GF-D8 (cell line): Measurements from ENCODE around the gene ETS2.

Experiments used
- DNase-seq: peaks from one replicate; lab custom pipeline; 2025; lab: John Stamatoyannopoulos, UW

ETS2 gene

GRCh38 chr21:38802050-38803026, 3.4 kb upstream of the ETS2 start:
- DNase-seq = no peak

DNA sequence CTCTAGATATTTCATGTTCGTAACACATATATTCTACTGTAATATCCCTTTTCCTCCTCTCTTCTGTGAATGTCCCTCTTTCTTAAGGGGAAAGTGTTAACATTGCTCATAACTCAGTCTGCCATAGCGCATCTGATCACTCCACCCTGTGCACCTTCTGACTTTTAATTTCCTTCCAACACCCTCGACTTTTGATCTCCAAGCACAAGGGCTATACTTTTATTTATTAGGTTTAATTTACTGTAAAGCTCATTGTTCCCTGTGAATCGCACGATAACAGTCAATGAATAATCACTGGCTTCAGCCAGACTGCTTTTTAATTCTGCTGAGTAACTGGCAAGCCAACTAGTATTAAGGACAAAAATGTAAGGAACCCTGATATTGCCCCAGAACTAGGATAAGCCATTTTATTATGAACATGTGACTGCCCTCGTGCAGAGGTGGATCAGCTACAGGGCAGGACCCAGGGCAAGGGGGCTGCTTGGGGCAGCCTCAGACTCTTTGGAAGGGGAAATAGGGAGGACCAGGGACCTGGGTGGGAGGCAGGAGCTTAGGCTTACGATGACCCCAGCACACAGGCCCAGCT, 2.6 kb upstream of the ETS2 start:
- DNase-seq = no peak

DNA sequence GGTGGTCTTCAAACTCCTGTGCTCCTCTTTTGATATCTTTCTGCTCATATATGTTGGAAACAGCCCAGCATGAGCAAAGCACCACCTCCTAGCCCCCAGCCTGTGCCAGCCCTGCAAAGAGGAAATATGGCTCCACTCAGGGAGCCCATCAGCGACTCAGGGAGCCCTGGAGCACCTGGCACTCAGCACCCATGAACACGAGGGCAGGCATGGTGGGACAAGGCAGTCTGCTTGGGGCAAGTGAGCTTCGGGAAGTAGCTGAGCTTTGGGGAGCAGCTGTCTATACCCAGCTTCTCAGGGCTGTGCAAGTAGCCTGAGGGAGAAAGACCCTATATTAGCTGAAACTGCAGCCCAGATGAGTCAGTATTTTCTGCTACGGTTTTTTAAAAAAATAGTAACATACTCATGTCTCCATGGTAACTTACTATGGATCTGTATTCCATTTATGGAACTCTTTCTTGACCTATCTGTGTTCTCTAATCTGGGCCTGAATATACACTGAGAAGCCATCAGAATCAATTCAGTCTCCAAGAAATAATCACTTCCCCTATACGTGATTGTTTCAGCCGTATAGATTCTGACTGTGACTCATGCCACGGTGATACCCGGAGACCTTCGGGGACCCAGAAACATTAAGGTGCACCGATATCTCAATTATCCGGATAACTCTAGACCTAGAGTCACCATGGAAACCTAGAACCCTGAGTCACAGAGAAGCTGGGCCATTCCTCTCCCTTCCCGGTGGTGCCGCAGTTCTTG, 1.5 kb upstream of the ETS2 start:
- no peak for DNase-seq

GRCh38 chr21:38804789-38805327, 871 bp upstream of the ETS2 start:
- DNase-seq = no peak

- no peak for DNase-seq
Observed at GRCh38 chr21:38806153-38806941, 618 bp downstream of the ETS2 start.

DNA sequence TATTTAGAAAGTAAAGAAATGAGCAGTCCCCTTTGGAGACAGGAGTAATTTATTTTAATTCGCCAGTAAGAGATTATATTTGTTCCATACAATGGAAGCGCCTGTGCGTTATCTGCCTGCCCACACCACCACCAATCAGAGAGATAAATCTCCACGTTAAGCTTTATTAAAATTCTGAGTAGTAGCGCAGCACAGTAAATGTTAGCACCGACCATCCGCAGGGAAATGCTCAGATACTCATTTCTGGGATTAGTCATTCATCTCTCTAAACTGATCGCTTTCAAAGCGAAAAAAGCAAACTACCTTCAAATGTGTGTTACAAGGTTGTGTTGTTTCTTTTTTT, 1.2 kb downstream of the ETS2 start:
- DNase-seq = no peak

DNA sequence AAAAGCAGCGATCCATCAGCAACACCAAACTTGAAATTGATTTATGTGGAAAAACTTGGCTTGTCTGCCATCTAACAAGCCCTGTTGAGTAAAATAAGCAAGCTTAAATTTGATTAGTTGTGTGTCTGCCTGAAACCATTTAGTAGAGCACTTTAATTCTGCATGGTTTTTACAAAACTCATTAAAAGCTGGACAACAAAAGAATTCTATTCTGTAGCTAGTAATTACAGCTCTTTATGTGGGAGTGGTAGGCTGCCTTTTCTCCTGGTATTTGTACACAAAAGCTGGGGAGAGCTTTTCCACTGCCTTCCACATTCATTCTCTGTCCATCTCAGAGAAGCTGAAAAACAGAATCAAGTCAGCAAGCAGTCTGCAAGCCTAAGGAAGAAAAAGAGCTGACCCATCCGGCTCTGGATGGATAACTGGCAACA, 1.7 kb downstream of the ETS2 start:
- no peak for DNase-seq

DNA sequence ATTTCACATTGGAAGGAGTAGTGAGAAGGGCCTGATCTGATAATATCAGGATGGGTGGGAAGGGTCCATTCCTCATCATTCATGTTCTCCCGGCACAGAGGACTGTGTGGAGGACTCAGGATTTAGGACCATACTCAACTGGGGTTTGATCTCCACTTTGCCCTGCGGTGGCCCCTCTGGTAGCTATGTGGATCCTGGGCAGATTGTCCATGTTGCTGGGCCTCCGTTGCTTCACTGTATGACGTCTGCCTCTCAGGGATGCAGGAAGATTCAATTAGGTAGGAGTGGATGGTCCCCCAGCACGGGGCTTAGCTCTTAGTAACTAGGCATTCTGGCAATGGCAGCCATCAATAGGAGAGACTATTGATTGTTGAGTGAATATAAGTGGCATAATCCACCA, 2.3 kb downstream of the ETS2 start:
- no peak for DNase-seq

- DNase-seq = no peak
Observed at GRCh38 chr21:38809198-38809878, 3.6 kb downstream of the ETS2 start.

- DNase-seq = no peak
Observed at GRCh38 chr21:38810034-38810825, 4.5 kb downstream of the ETS2 start.

GRCh38 chr21:38810826-38811164, 5.1 kb downstream of the ETS2 start:
- no peak for DNase-seq

DNA sequence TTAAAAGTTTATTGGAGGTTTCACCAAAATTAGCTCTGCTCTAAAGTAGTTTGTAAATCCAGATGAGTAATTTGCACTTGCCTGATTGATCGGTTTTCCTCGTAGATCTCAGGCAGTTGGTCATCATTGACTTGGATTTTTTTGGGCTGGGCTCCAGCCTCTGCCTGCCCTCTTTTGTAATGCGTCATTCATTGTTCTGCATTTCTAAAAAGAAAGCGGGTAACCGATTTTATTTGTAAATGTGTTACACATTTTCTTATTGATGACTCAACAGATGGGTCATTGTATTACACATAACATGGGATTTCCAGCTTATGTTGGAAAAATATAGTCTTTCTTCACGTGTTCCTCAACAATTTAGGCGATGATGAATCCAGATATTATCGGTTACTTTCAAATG, 5.5 kb downstream of the ETS2 start:
- no peak for DNase-seq

DNA sequence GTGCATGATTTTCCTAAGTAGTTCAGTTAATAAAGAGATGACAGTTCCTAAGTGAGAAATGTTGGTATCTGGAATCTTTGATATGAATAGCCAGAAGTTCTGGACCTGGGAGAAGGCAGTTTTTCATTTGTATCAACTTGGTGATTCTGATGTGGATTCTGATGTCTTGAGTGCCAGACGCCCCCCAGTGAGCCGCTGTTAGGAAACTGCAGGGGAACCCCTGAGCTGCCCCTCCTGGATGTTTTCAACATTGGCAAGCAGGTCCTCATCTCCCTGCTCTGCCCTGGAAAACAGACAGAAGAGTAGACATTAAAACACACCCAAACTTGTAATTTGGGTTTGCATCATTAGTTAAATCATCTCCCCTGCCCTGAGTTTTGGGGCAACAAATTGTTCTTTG, 7.4 kb downstream of the ETS2 start:
- no peak for DNase-seq

DNA sequence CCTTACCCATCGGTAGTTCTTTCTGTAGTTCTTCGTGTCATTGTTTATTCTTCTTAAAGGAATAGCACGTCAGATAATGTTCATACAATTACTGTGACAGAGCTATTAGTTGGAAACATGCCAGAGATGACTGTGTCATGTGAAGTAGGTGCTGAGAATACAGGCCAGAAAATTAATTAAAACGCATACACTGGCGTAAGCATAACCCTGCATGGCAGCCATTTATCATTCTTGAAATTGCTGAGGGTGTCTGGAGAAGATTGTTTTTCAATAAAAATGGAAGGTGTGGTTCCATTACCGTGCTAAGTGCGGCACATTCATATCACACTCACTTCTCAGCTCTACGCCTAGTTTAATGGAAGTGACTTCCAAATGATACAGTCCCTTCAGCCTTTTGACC, 7.8 kb downstream of the ETS2 start:
- no peak for DNase-seq

GRCh38 chr21:38814126-38815059, 8.7 kb downstream of the ETS2 start:
- no peak for DNase-seq

DNA sequence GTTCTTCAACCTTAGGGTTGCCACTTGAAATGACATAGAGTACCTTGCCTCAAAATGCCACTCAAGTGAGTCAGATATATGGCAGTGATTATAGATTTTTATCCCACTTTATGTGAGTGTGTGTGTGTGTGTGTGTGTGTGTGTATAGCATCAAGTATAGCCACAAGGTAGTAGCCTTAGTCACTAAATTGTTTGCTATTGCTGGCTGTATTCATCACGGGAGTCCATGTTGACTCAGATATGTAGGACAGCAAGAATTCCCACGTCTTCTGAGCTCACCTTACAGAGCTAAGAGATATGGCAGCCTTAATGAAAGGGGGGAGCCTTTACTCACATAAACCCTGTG, 9.3 kb downstream of the ETS2 start:
- DNase-seq = no peak

GRCh38 chr21:38816400-38816977, 10.8 kb downstream of the ETS2 start:
- DNase-seq = no peak

GRCh38 chr21:38817371-38818324, 11.9 kb downstream of the ETS2 start:
- DNase-seq = no peak
